Nephron progenitor cell (in vitro differentiated cells): ENCODE measurements around the gene HTR2C.
A peak's percentile ranks its signal among the peaks of the same experiment; 100 is the strongest.

ENCODE experiments used
- DNase-seq: peaks from one replicate; pipeline ENCODE4 v3.0.0; 2021
- H3K27ac Mint-ChIP-seq: 2 replicates; pipeline ENCODE4 v1.8.0; 2021; ENCODE audit warnings: mild to moderate bottlenecking, moderate library complexity, mixed read lengths
- H3K27me3 Mint-ChIP-seq: 2 replicates; pipeline ENCODE4 v1.8.0; 2021; ENCODE audit warnings: mild to moderate bottlenecking, low read depth, mixed read lengths; ENCODE audit not compliant: poor library complexity
- H3K36me3 Mint-ChIP-seq: 2 replicates; pipeline ENCODE4 v1.8.0; 2021; ENCODE audit warnings: low read depth, mixed read lengths
- H3K4me1 Mint-ChIP-seq: 2 replicates; pipeline ENCODE4 v1.8.0; 2021; ENCODE audit warnings: mixed read lengths
- H3K4me3 Mint-ChIP-seq: 2 replicates; pipeline ENCODE4 v1.8.0; 2021; ENCODE audit warnings: mild to moderate bottlenecking, moderate library complexity, mixed read lengths
- H3K9me3 Mint-ChIP-seq: 2 replicates; pipeline ENCODE4 v1.8.0; 2021; ENCODE audit warnings: mild to moderate bottlenecking, moderate library complexity, mixed read lengths
- CTCF ChIP-seq: fragments of 200-600 bp; sonication (generic); IDR thresholded peaks from 2 replicates; pipeline ENCODE4 v1.5.0; 2021; ENCODE audit warnings: antibody characterized with exemption

Gene HTR2C

GRCh38 chrX:114798907-114799306 lies 215.0 kb downstream of the HTR2C start:
- H3K9me3 Mint-ChIP-seq = peaks cover 4% of the 10 kb centered on the region
- no peak for DNase-seq
- no peak overlapping the region for H3K27ac Mint-ChIP-seq
- H3K27me3 Mint-ChIP-seq = no peaks in the 10 kb centered on the region
- no peaks in the 10 kb centered on the region for H3K36me3 Mint-ChIP-seq
- no peak overlapping the region for H3K4me3 Mint-ChIP-seq
- TF ChIP-seq CTCF = no peak
- no peaks in the 10 kb centered on the region for H3K4me1 Mint-ChIP-seq

DNA sequence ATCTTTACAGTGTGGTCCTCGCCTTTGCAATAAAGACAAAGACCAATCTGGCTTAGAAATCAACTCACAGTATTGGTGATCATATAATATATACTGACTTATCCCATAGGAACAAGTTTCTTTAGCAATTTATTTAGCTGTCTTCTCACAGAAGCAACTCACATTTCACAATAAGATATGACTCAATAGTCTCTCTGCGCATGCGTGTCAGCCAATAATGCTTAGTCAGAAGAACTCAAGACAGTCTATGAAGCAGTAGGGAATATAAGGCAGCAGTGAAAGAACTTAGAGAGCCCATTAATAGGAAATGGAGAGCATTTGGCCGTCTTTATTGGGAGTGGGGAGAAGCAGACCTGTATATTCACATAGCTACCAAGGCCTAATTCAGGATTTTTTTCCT lies 216.8 kb downstream of the HTR2C start:
- no peak overlapping the region for H3K4me3 Mint-ChIP-seq
- no peak overlapping the region for H3K27ac Mint-ChIP-seq
- no peaks in the 10 kb centered on the region for H3K36me3 Mint-ChIP-seq
- H3K4me1 Mint-ChIP-seq = no peaks in the 10 kb centered on the region
- DNase-seq = no peak
- no peaks in the 10 kb centered on the region for H3K27me3 Mint-ChIP-seq
- TF ChIP-seq CTCF = no peak
- peaks cover 2% of the 10 kb centered on the region for H3K9me3 Mint-ChIP-seq

DNA sequence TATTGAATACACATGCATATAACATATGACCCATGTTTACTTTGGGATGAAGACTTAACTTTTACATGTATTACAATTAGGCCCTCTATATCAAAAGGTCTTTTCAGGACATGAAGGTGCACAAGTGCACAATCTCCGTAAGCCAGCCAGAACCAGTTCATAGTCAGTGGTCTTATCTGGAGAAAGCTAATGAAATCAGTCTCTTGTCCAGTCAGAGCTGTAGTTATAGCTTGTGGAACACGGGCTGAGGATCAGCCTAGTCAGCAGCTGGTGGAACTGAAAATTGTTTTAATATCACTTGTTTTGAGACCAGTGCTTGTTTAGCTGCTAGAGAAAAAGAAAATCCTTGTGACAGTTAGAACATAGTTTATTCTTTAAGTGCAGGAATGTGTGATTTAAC lies 235.6 kb downstream of the HTR2C start:
- no peaks in the 10 kb centered on the region for H3K27me3 Mint-ChIP-seq
- no peak overlapping the region for H3K4me3 Mint-ChIP-seq
- no peak for DNase-seq

GRCh38 chrX:114841051-114841450 lies 257.2 kb downstream of the HTR2C start:
- Mint-ChIP-seq H3K4me3 (no peak overlapping the region), H3K27me3 (no peaks in the 10 kb centered on the region), H3K4me1 (no peaks in the 10 kb centered on the region), H3K27ac (no peak overlapping the region), H3K36me3 (no peaks in the 10 kb centered on the region), H3K9me3 (peaks cover 4% of the 10 kb centered on the region)
- TF ChIP-seq CTCF = no peak
- DNase-seq = no peak

More for the DNA sequence above, 235.6 kb downstream of the HTR2C start:
- TF ChIP-seq CTCF = no peak
- H3K9me3 Mint-ChIP-seq = no peaks in the 10 kb centered on the region
- no peaks in the 10 kb centered on the region for H3K4me1 Mint-ChIP-seq
- H3K36me3 Mint-ChIP-seq = no peaks in the 10 kb centered on the region
- H3K27ac Mint-ChIP-seq = no peak overlapping the region

GRCh38 chrX:114842181-114842580 lies 258.3 kb downstream of the HTR2C start:
- H3K27ac Mint-ChIP-seq = peak overlapping the region; percentile 18
- H3K9me3 Mint-ChIP-seq = peaks cover under 1% of the 10 kb centered on the region
- H3K36me3 Mint-ChIP-seq = no peaks in the 10 kb centered on the region
- no peak for DNase-seq
- no peaks in the 10 kb centered on the region for H3K4me1 Mint-ChIP-seq
- no peaks in the 10 kb centered on the region for H3K27me3 Mint-ChIP-seq
- H3K4me3 Mint-ChIP-seq = no peak overlapping the region
- TF ChIP-seq CTCF = no peak

- no peaks in the 10 kb centered on the region for H3K36me3 Mint-ChIP-seq
- H3K27me3 Mint-ChIP-seq = no peaks in the 10 kb centered on the region
- no peaks in the 10 kb centered on the region for H3K4me1 Mint-ChIP-seq
- peaks cover 6% of the 10 kb centered on the region for H3K9me3 Mint-ChIP-seq
- DNase-seq = no peak
- no peak overlapping the region for H3K27ac Mint-ChIP-seq
- TF ChIP-seq CTCF = no peak
- H3K4me3 Mint-ChIP-seq = no peak overlapping the region
Observed at GRCh38 chrX:114889481-114889880, 305.6 kb downstream of the HTR2C start.
